D721Med (cell line): ENCODE data around the gene SNX30.
A peak's percentile ranks its signal among the peaks of the same experiment; 100 is the strongest.

Experiments
- DNase-seq: peaks from one replicate; pipeline ENCODE4 v3.0.0; 2011; ENCODE audit warnings: low spot score; ENCODE audit not compliant: insufficient read length
- FAIRE-seq: peaks from 2 replicates; lab custom pipeline; 2011; peaks lifted over from hg19 to GRCh38; lab: Jason Lieb, UNC
- TF ChIP-seq, protein P1 (sequence below): IDR thresholded peaks from 2 replicates; pipeline ENCODE4 v1.5.1; 2012; ENCODE audit warnings: mild to moderate bottlenecking, control low read depth; ENCODE audit not compliant: insufficient read depth; ENCODE audit errors: missing control alignments

Gene SNX30, protein sequence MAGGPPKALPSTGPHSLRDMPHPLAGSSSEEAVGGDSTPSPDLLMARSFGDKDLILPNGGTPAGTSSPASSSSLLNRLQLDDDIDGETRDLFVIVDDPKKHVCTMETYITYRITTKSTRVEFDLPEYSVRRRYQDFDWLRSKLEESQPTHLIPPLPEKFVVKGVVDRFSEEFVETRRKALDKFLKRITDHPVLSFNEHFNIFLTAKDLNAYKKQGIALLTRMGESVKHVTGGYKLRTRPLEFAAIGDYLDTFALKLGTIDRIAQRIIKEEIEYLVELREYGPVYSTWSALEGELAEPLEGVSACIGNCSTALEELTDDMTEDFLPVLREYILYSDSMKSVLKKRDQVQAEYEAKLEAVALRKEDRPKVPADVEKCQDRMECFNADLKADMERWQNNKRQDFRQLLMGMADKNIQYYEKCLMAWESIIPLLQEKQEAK

DNA sequence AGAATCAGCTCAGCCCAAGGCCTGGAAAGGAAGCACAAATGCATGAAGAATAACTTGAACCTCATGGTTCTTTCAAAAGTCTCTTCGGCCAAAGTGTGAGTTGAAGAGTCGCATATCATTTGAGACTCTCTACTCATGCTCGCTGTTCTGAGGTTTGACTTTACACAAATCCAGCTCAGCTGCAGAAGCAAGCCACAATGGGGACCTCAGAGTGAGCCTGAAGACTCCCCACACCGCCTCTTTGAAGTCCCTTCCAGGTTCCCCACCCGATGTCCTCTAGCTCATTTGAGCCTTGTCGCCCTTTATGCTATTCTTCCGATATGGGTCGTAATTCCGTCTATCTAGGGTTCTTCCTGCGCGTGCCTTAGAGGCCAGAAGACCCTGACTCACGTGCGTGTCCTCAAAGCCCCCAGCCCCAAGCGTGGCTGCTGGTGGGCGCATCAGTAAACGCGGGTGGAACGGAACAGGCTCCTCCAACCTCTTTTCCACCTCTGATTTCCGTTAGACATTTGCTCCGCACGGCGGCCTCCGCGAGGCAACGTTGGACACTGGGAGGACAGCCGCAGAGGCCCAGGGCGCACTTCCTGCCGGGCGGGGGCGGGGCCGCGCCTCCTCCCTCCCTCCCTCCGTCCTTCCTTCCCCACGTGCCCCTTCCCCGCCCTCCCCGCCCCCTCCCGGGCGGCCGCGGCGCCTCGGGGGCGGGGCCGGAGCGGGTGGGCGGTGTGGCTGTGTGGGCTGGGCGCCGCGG lies at the start of gene SNX30:
SNX30 (plus strand) TSS at position 745 of the 748 bp plus-strand sequence. CDS start 242 bp downstream, outside the sequence.
- peak; percentile 81 for DNase-seq
- TF ChIP-seq, protein P1, sequence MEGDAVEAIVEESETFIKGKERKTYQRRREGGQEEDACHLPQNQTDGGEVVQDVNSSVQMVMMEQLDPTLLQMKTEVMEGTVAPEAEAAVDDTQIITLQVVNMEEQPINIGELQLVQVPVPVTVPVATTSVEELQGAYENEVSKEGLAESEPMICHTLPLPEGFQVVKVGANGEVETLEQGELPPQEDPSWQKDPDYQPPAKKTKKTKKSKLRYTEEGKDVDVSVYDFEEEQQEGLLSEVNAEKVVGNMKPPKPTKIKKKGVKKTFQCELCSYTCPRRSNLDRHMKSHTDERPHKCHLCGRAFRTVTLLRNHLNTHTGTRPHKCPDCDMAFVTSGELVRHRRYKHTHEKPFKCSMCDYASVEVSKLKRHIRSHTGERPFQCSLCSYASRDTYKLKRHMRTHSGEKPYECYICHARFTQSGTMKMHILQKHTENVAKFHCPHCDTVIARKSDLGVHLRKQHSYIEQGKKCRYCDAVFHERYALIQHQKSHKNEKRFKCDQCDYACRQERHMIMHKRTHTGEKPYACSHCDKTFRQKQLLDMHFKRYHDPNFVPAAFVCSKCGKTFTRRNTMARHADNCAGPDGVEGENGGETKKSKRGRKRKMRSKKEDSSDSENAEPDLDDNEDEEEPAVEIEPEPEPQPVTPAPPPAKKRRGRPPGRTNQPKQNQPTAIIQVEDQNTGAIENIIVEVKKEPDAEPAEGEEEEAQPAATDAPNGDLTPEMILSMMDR = no peak
- no peak for FAIRE-seq

DNA sequence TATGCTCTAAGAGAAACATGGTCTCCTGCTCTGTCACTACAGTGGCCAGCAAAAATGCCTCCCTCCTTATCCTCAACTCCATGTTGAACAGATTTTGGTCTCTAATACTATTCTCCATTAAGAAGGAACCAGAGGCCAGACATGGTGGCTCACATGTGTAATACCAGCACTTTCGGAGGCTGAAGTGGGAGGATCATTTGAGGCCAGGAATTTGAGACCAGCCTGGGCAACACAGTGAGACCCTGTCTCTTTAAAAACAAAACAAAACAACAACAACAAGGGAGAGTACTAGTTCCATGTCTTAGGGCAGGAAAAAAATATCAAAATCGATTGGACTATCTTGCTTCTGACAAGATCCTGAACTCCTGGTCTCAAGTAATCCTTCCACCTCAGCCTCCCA lies 47.3 kb upstream of the SNX30 start:
- FAIRE-seq (no peak), DNase-seq (no peak)
- TF ChIP-seq, protein P1 = no peak

DNA sequence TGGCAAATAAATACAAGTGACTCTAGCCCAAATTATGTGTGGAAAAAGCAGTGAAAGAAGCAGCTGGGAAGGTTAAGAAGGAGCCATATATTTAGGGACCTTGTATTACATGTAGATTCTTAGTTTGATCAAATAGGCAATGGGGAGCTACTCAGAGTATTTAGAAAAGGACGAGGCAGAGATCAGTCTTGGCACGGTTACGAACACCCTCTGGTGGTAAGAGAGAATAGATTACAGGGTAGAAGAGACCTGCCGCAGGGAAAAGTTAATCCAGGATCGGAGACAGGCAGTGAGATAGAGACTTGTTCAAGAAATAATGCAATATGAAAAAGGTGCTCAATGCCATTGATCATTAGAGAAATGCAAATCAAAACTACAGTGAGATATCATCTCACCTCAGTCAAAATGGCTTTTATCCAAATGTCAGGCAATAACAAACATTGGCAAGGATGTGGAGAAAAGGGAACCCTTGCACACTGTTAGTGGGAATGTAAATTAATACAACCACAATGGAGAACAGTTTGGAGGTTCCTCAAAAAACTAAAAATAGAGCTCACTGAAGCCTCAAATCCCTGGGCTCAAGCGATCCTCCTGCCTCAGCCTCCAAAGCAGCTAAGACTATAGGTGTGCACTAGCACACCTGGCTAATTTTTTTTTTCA lies 44.7 kb upstream of the SNX30 start:
- FAIRE-seq = peak; percentile 84
- DNase-seq = no peak
- TF ChIP-seq, protein P1 = peak; percentile 63

DNA sequence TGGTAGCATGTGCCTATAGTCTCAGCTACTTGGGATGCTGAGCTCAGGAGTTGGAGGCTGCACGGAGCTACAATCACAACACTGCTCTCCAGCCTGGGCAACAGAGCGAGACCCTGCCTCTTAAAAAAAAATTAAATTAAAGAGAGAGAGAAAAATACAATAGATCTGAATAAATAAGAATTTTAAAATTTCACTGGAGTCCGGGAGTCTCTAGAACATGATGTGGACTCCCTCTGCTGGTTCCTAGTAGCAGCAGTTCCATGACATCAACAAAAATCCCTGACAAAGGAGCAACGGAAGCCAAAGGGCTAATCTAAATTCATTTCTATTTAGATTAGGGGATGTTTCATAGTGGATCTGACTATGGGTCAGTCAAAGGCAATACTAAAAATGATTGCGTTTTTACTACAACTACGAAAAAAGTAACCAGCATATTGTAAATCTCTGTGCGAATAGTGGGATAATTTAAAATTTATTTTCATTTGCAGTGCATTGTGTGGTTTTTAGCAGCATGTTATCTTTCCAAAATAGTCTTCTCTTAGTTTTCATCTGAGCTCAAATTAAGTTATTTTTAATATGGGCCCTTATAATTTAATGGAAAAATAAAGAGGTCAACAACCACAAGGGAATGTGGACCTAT lies 39.4 kb upstream of the SNX30 start:
- DNase-seq (no peak), FAIRE-seq (no peak)
- TF ChIP-seq, protein P1 = peak; percentile 44

DNA sequence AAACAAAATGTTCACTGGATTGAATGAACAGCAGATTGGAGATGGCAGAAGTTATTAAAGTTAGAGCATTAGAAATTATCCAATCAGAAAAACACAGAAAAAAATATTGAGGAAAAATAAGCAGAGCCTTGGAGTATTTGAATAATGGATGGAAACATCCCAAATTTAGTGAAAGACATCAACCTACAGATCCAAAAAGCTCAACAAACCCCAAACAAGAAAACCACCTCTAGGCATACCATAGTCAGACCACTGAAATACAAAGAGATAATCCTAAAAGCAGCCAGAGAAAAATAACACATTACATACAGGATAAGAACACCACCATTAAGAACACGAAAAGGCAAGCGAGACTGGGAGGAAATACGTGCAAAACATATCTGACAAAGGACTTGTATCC lies 37.9 kb upstream of the SNX30 start:
- DNase-seq = no peak
- TF ChIP-seq, protein P1 = no peak
- no peak for FAIRE-seq

DNA sequence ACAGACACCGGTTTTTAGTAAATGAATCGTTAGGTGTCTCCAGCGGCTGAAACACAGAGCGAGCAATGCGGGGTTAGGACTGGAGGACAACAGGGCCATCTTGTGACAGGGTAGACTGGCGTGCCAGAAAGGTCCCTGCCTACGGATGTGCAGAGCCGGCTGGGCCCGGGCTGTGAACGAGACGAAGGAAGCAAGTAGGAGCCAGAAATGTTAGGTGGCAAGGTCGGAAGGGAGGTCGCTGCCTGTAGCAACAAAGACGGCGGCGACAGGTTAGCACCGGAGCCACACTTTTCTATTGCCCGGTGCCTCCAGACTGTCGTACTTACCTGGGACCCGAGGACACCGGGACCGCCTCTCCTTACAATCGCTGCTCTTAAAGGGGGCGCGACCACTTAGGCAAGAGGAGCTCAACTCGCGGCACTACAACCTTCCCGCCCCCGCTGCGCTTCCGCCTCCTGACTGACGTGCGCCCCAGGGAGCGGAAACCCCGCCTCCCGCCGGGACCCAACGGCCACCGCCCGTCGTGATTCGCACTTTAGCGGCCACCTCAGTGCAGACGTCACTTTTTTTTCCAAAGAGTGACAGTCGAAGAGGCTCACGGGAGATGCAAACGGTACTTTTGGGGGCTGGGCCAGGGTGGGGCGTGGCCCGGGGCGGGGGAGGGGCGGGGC lies 32.8 kb upstream of the SNX30 start, which contains the start of gene INIP:
INIP (minus strand) TSS at position 457 of the 671 bp plus-strand sequence. CDS start 1,632 bp downstream, outside the sequence.
- TF ChIP-seq, protein P1 = no peak
- no peak for FAIRE-seq

More for the DNA sequence above, 32.8 kb upstream of the SNX30 start, which contains the start of gene INIP:
- peak; percentile 72 for DNase-seq
